ENCODE results near the gene KRT83. TPM values are rescaled to one million over a fixed set of nuclear protein-coding genes. Genes with fewer than 3 reads are reported as not detected.

The KRT83 gene
- total RNA-seq, 1 donor from 2014 or later = not detected

DNA sequence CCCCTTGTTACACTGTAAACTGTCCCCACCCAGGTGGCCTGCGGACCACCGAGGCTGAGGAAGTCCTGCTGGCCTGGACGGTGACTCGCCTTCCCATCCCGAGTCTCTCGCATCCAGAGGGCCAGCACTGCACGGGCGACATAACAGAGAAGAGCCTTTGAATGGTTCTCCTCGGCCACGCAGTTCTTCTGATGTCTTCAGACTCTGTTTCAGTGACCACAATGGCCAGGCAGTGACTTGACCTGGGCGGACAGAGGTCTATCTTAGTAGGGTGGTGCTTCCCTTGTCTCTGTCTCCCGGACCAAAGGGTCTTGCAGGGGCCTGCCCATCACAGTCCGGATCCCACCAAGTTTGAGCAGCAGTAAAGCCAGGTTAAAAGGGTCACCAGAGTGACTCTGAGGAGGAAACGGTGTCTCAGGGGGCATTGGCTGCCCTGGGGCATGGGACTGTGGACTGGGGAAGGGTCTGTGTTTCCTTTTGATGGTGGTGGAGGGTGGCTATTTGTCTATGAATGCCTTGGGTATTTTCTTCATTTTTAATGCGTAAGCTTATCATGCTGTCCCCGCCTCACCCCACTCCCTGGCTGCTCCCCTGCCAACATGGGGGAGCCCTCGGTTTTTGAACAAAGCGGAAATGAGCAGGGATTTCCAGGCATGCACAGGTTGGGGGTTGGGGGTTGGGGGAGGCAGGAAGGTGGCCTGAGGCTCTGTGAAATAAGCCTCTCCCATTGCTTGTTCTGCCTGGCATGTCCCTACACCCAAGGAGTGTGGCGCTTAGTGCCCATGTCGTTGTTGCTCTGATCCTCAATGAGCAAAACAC lies 35.8 kb upstream of the KRT83 start:
- Histone ChIP-seq H3K4me2 (no peak overlapping the region), H3K4me3 (no peak overlapping the region), H2AFZ (replicated peaks) (no peak overlapping the region), H3K9ac (no peak overlapping the region), H3K36me3 (no peaks in the 10 kb centered on the region), H3F3A (ENCODE audit: low read depth) (no peaks in the 10 kb centered on the region), H3K79me2 (ENCODE audit: low read depth) (no peaks in the 10 kb centered on the region), H3K9me3 (ENCODE audit: low read depth) (no peaks in the 10 kb centered on the region), H4K20me1 (ENCODE audit: low read depth) (no peaks in the 10 kb centered on the region), H3K27ac (no peak overlapping the region), H3K4me1 (no peaks in the 10 kb centered on the region), H3K27me3 (no peaks in the 10 kb centered on the region)
- H3K4me3 Mint-ChIP-seq = no peak overlapping the region
- H3K36me3 Mint-ChIP-seq = no peaks in the 10 kb centered on the region
- peaks cover 15% of the 10 kb centered on the region for H3K4me1 Mint-ChIP-seq
- H3K27ac Mint-ChIP-seq = no peak overlapping the region
- H3K9me3 Mint-ChIP-seq = no peaks in the 10 kb centered on the region
- TF ChIP-seq, protein P1, sequence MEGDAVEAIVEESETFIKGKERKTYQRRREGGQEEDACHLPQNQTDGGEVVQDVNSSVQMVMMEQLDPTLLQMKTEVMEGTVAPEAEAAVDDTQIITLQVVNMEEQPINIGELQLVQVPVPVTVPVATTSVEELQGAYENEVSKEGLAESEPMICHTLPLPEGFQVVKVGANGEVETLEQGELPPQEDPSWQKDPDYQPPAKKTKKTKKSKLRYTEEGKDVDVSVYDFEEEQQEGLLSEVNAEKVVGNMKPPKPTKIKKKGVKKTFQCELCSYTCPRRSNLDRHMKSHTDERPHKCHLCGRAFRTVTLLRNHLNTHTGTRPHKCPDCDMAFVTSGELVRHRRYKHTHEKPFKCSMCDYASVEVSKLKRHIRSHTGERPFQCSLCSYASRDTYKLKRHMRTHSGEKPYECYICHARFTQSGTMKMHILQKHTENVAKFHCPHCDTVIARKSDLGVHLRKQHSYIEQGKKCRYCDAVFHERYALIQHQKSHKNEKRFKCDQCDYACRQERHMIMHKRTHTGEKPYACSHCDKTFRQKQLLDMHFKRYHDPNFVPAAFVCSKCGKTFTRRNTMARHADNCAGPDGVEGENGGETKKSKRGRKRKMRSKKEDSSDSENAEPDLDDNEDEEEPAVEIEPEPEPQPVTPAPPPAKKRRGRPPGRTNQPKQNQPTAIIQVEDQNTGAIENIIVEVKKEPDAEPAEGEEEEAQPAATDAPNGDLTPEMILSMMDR (IDR thresholded peaks at IDR 0.05) = no peak
- TF ChIP-seq EZH2phosphoT487 (IDR thresholded peaks at IDR 0.05) (no peak), EZH2 (IDR thresholded peaks at IDR 0.05) (no peak)
- no peak for DNase-seq (ENCODE audit: low spot score)
- peaks cover 7% of the 10 kb centered on the region for H3K27me3 Mint-ChIP-seq (ENCODE audit: insufficient read depth, low read depth)

DNA sequence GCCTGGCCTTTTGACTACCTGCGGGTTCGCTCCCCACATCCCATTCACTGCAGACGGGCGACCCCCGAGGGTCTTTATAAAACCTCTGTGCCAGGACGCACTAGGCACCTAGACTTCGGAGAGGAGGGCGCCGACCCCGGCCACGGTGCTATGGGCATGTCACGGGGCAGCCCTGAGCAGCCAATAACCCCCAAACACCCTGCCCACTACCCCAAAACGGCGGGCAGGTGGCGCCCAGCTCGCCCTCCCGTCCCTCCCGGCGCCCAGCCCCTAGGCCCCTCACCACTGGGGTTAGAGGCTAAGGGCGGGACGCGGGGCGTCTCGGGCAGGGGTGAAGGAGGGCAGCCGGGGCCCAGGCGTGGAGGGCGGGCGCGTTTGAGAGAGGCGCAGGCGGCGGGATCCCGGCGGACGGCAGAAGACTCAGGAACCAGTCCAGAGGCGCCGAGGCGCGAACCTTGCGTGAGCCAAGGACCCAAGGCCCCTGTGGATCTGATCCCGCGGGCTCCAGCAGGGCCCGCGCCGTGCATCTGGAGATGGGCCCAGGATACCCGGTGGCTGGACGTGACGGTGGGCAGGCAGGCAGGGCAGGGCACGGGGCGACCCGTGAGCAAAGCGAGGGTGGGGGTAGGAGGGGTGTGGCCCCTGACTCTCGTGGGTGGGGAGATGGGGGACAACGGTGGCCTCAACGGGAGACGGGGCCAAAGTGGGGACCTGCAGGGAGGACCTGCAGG lies 35.0 kb upstream of the KRT83 start:
- Histone ChIP-seq H3K79me2 (ENCODE audit: low read depth) (no peaks in the 10 kb centered on the region), H3K36me3 (no peaks in the 10 kb centered on the region), H3F3A (ENCODE audit: low read depth) (no peaks in the 10 kb centered on the region), H3K4me1 (no peaks in the 10 kb centered on the region), H4K20me1 (ENCODE audit: low read depth) (no peaks in the 10 kb centered on the region), H3K27ac (no peak overlapping the region), H3K9ac (no peak overlapping the region), H3K9me3 (ENCODE audit: low read depth) (no peaks in the 10 kb centered on the region), H3K4me3 (no peak overlapping the region), H3K27me3 (no peaks in the 10 kb centered on the region), H2AFZ (replicated peaks) (no peak overlapping the region), H3K4me2 (no peak overlapping the region)
- Mint-ChIP-seq H3K27ac (no peak overlapping the region), H3K4me1 (peaks cover 15% of the 10 kb centered on the region), H3K9me3 (no peaks in the 10 kb centered on the region), H3K36me3 (no peaks in the 10 kb centered on the region), H3K4me3 (no peak overlapping the region), H3K27me3 (ENCODE audit: insufficient read depth, low read depth) (peaks cover 7% of the 10 kb centered on the region)
- TF ChIP-seq EZH2 (IDR thresholded peaks at IDR 0.05) = no peak
- TF ChIP-seq, protein P1 (IDR thresholded peaks at IDR 0.05) = no peak
- DNase-seq (ENCODE audit: low spot score) = no peak

DNA sequence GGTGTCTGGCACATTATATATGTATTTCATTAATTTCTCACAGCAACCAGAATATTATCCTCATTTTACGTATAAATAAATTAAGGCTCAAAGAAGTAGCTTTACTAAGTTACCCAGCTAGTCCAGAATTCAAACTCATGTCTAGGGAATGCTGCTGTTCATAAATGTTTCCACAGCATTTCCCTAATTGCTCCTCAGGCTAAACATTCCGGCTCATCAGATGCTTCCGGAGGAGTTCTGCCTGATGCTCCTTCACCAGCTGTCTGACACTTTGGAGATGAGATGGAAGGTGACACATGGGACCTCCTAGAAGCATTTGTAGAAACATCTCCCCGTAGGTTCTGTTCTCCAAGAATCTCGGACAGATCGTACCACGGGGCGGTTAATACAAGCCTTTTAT lies 34.0 kb upstream of the KRT83 start:
- no peak for TF ChIP-seq EZH2phosphoT487 (IDR thresholded peaks at IDR 0.05)
- TF ChIP-seq, protein P1 (IDR thresholded peaks at IDR 0.05) = no peak
- TF ChIP-seq EZH2 (IDR thresholded peaks at IDR 0.05) = no peak
- Histone ChIP-seq H3K4me1 (no peaks in the 10 kb centered on the region), H3K36me3 (no peaks in the 10 kb centered on the region), H3K4me3 (no peak overlapping the region), H3K9ac (no peak overlapping the region), H4K20me1 (ENCODE audit: low read depth) (no peaks in the 10 kb centered on the region), H3F3A (ENCODE audit: low read depth) (no peaks in the 10 kb centered on the region), H3K9me3 (ENCODE audit: low read depth) (no peaks in the 10 kb centered on the region), H3K27me3 (no peaks in the 10 kb centered on the region), H3K4me2 (no peak overlapping the region), H3K79me2 (ENCODE audit: low read depth) (no peaks in the 10 kb centered on the region), H3K27ac (no peak overlapping the region), H2AFZ (replicated peaks) (no peak overlapping the region)
- no peak for DNase-seq (ENCODE audit: low spot score)
- peaks cover 15% of the 10 kb centered on the region for H3K4me1 Mint-ChIP-seq
- no peak overlapping the region for H3K27ac Mint-ChIP-seq
- peaks cover 4% of the 10 kb centered on the region for H3K27me3 Mint-ChIP-seq (ENCODE audit: insufficient read depth, low read depth)
- H3K9me3 Mint-ChIP-seq = no peaks in the 10 kb centered on the region
- H3K4me3 Mint-ChIP-seq = no peak overlapping the region
- no peaks in the 10 kb centered on the region for H3K36me3 Mint-ChIP-seq
